IMR-90 (cell line): ENCODE data around the gene OGA. TPM values are rescaled to one million over a fixed set of nuclear protein-coding genes. Genes with fewer than 3 reads are reported as not detected.
A peak's percentile ranks its signal among the peaks of the same experiment; 100 is the strongest.

Experiments
- ATAC-seq: fragments of 200-7000 bp; cut with Tn5 transposase; 2 replicates; pipeline ENCODE4 v1.9.1; 2020; ENCODE audit warnings: low read depth, mild to moderate bottlenecking, moderate library complexity
- BruUV-seq: library from RNA; stranded (reverse); fragments of 400-500 nt; replicated peaks from 2 replicates; lab custom pipeline; 2021; lab: Mats Ljungman, UMichigan
- CTCF ChIA-PET: fragments of 300-600 bp; formaldehyde crosslinking; extraction: SDS; loops from one replicate; lab custom pipeline; 2021; ENCODE audit warnings: antibody characterized with exemption; lab: Yijun Ruan, JAX
- POLR2A ChIA-PET: fragments of 300-600 bp; sonication (Branson Sonifier 250); formaldehyde crosslinking; loops from one replicate; lab custom pipeline; 2022; ENCODE audit warnings: antibody characterized with exemption; ENCODE audit not compliant: unreplicated experiment; lab: Charles Lee
- DNase-seq: peaks from one replicate; pipeline ENCODE4 v3.0.0; 2013
- H2AFZ ChIP-seq: replicated peaks from 2 replicates; pipeline ENCODE3; 2013; ENCODE audit warnings: low read length, mild to moderate bottlenecking; ENCODE audit not compliant: poor library complexity
- H2AK5ac ChIP-seq: 2 replicates; pipeline ENCODE4 v1.6.1; 2013; ENCODE audit warnings: low read depth, low read length, inconsistent platforms
- H2AK9ac ChIP-seq: replicated peaks from 2 replicates; pipeline ENCODE3; 2013; ENCODE audit warnings: mild to moderate bottlenecking, low read depth, low read length, moderate library complexity; ENCODE audit not compliant: poor library complexity
- H2BK120ac ChIP-seq: 2 replicates; pipeline ENCODE4 v1.6.1; 2013; ENCODE audit warnings: low read depth, low read length, inconsistent platforms
- H2BK15ac ChIP-seq: 3 replicates; pipeline ENCODE4 v1.6.1; 2013; ENCODE audit warnings: low read depth, low read length, inconsistent platforms
- H2BK20ac ChIP-seq: 2 replicates; pipeline ENCODE4 v1.6.1; 2013; ENCODE audit warnings: low read depth, mild to moderate bottlenecking, inconsistent platforms, low read length, moderate library complexity
- H2BK5ac ChIP-seq: 2 replicates; pipeline ENCODE4 v1.6.1; 2013; ENCODE audit warnings: mild to moderate bottlenecking, low read depth, low read length, inconsistent platforms; ENCODE audit not compliant: poor library complexity, severe bottlenecking
- H3K14ac ChIP-seq: replicated peaks from 2 replicates; pipeline ENCODE4 v1.6.1; 2013; ENCODE audit warnings: low read depth, low read length, inconsistent platforms
- H3K18ac ChIP-seq: 2 replicates; pipeline ENCODE4 v1.6.1; 2013; ENCODE audit warnings: low read depth, low read length, control low read depth
- H3K23ac ChIP-seq: 2 replicates; pipeline ENCODE4 v1.6.1; 2013; ENCODE audit warnings: low read depth, low read length, inconsistent platforms
- H3K27ac ChIP-seq: 2 replicates; pipeline ENCODE4 v1.5.1; 2013; ENCODE audit warnings: mild to moderate bottlenecking, control low read depth, low read length; ENCODE audit not compliant: insufficient read depth
- H3K27me3 ChIP-seq: 2 replicates; pipeline ENCODE4 v1.6.1; 2013; ENCODE audit warnings: low read length; ENCODE audit not compliant: control insufficient read depth, insufficient read depth
- H3K36me3 ChIP-seq: 2 replicates; pipeline ENCODE4 v1.6.1; 2013; ENCODE audit warnings: low read length, mixed read lengths; ENCODE audit not compliant: control insufficient read depth, insufficient read depth
- H3K4ac ChIP-seq: 2 replicates; pipeline ENCODE4 v1.6.1; 2013; ENCODE audit warnings: low read depth, low read length, inconsistent platforms
- H3K4me1 ChIP-seq: 2 replicates; pipeline ENCODE4 v1.6.1; 2013; ENCODE audit warnings: low read length, mixed read lengths; ENCODE audit not compliant: control insufficient read depth, insufficient read depth
- H3K4me2 ChIP-seq: 2 replicates; pipeline ENCODE4 v1.6.1; 2013; ENCODE audit warnings: low read depth, mild to moderate bottlenecking, control low read depth, low read length, moderate library complexity
- H3K4me3 ChIP-seq: 2 replicates; pipeline ENCODE4 v1.5.1; 2013; ENCODE audit warnings: low read depth, mild to moderate bottlenecking, control low read depth, low read length, moderate library complexity; ENCODE audit not compliant: insufficient read depth
- H3K56ac ChIP-seq: 2 replicates; pipeline ENCODE4 v1.6.1; 2013; ENCODE audit warnings: low read length, inconsistent platforms; ENCODE audit not compliant: insufficient read depth; ENCODE audit errors: extremely low read depth
- H3K79me1 ChIP-seq, 2 experiments: 2 replicates each; pipeline ENCODE4 v1.6.1; 2013; ENCODE audit warnings: low read length in 2 of 2, inconsistent platforms in 1 of 2, low read depth in 1 of 2
- H3K9ac ChIP-seq: 2 replicates; pipeline ENCODE4 v1.6.1; 2013; ENCODE audit warnings: low read depth, low read length, control low read depth
- H3K9me1 ChIP-seq: 2 replicates; pipeline ENCODE4 v1.6.1; 2013; ENCODE audit warnings: low read length, inconsistent platforms; ENCODE audit not compliant: insufficient read depth
- H3K9me3 ChIP-seq: 2 replicates; pipeline ENCODE4 v1.6.1; 2013; ENCODE audit warnings: low read length; ENCODE audit not compliant: control insufficient read depth, insufficient read depth
- H4K20me1 ChIP-seq: 2 replicates; pipeline ENCODE4 v1.6.1; 2013; ENCODE audit warnings: low read length, inconsistent platforms; ENCODE audit not compliant: insufficient read depth
- H4K5ac ChIP-seq: 2 replicates; pipeline ENCODE4 v1.6.1; 2013; ENCODE audit warnings: mild to moderate bottlenecking, low read depth, low read length, control low read depth
- H4K8ac ChIP-seq, 2 experiments: 2 replicates each; pipeline ENCODE4 v1.6.1; 2013; ENCODE audit warnings: low read depth in 2 of 2, low read length in 2 of 2, control low read depth in 1 of 2, inconsistent platforms in 1 of 2
- H4K91ac ChIP-seq: 2 replicates; pipeline ENCODE4 v1.6.1; 2013; ENCODE audit warnings: low read depth, low read length, inconsistent platforms; ENCODE audit not compliant: insufficient read depth
- BHLHE40 ChIP-seq: fragments of 150-350 bp; IDR thresholded peaks from 2 replicates; pipeline ENCODE4 v1.6.1; 2016; ENCODE audit warnings: mild to moderate bottlenecking, low read depth, low read length
- CEBPB ChIP-seq: IDR thresholded peaks from 2 replicates; pipeline ENCODE4 v1.6.1; 2012; ENCODE audit warnings: low read depth, low read length, improper control_type of control experiment
- CHD1 ChIP-seq: IDR thresholded peaks from 2 replicates; pipeline ENCODE4 v1.6.1; 2012; ENCODE audit warnings: low read depth, low read length, improper control_type of control experiment
- ELK1 ChIP-seq: fragments of 150-350 bp; IDR thresholded peaks from 2 replicates; pipeline ENCODE4 v1.6.1; 2016; ENCODE audit warnings: low read depth, mild to moderate bottlenecking, low read length, moderate library complexity, borderline replicate concordance
- FOS ChIP-seq: fragments of 150-350 bp; IDR thresholded peaks from 2 replicates; pipeline ENCODE4 v1.6.1; 2016; ENCODE audit warnings: low read depth, low read length
- MAFK ChIP-seq: IDR thresholded peaks from 2 replicates; pipeline ENCODE4 v1.6.1; 2012; ENCODE audit warnings: low read depth, low read length, improper control_type of control experiment
- MAZ ChIP-seq: IDR thresholded peaks from 2 replicates; pipeline ENCODE4 v1.6.1; 2012; ENCODE audit warnings: low read depth, mild to moderate bottlenecking, low read length, improper control_type of control experiment, moderate library complexity, borderline replicate concordance
- MXI1 ChIP-seq: IDR thresholded peaks from 2 replicates; pipeline ENCODE4 v1.6.1; 2012; ENCODE audit warnings: low read depth, mild to moderate bottlenecking, low read length, moderate library complexity, borderline replicate concordance
- NFE2L2 ChIP-seq: fragments of 150-350 bp; IDR thresholded peaks from 2 replicates; pipeline ENCODE4 v1.6.1; 2016; ENCODE audit warnings: low read depth, mild to moderate bottlenecking, low read length
- POLR2A ChIP-seq: IDR thresholded peaks from 2 replicates; pipeline ENCODE4 v1.6.1; 2012; ENCODE audit warnings: mild to moderate bottlenecking, low read depth, low read length
- RAD21 ChIP-seq: IDR thresholded peaks from 2 replicates; pipeline ENCODE4 v1.6.1; 2012; ENCODE audit warnings: low read length, improper control_type of control experiment
- RFX5 ChIP-seq: IDR thresholded peaks from 2 replicates; pipeline ENCODE4 v1.8.0; 2012; ENCODE audit warnings: low read depth, mild to moderate bottlenecking, low read length, moderate library complexity
- SMC3 ChIP-seq: fragments of 150-350 bp; IDR thresholded peaks from 2 replicates; pipeline ENCODE4 v1.6.1; 2016; ENCODE audit warnings: low read depth, mild to moderate bottlenecking, antibody characterized with exemption, low read length, moderate library complexity
- USF2 ChIP-seq: fragments of 150-350 bp; IDR thresholded peaks from 2 replicates; pipeline ENCODE4 v1.6.1; 2017; ENCODE audit warnings: mild to moderate bottlenecking, antibody characterized with exemption, low read length, low read depth
- WGBS, 2 experiments: methylation state at CpG; one replicate each; pipeline versions ENCODE4 v1.1.5 to v1.1.7; 2013; ENCODE audit warnings: missing lambda C conversion rate in 2 of 2; ENCODE audit not compliant: insufficient read length in 1 of 2; ENCODE audit errors: extremely low coverage in 2 of 2; 5-methylcytosine and 5-hydroxymethylcytosine counted together
- dilution Hi-C: fragments of 300-500 bp; cut with HindIII; formaldehyde crosslinking; loops from one replicate; pipeline ENCODE4 v1.14.3; 2018; ENCODE audit warnings: low sequenced_read_pairs; ENCODE audit not compliant: unreplicated experiment
- in situ Hi-C: fragments of 300-500 bp; cut with MboI; formaldehyde crosslinking; loops from 3 replicates; pipeline ENCODE4 v1.14.3; 2019; ENCODE audit warnings: low sequenced_read_pairs, inconsistent platforms, mixed read lengths
- intact Hi-C: fragments of 100-400 bp; cut with micrococcal nuclease; formaldehyde crosslinking; loops from 2 replicates; pipeline ENCODE4 v1.10.0; 2022
- polyA plus RNA-seq, 3 experiments: library from polyadenylated mRNA; depleted of rRNA; stranded (reverse); fragments of >200 nt; gene quantifications; 2 replicates each; pipeline ENCODE4 v1.2.3, GENCODE V29; 2012; ENCODE audit warnings: low replicate concordance in 1 of 3
- total RNA-seq: library from RNA; depleted of rRNA; stranded (reverse); fragments of >200 nt; gene quantifications from 2 replicates; pipeline ENCODE4 v1.2.3, GENCODE V29; 2012
- TF ChIP-seq, protein P1 (sequence below): conservative IDR thresholded peaks from 2 replicates; pipeline ENCODE4 v1.5.1; 2012; ENCODE audit warnings: mild to moderate bottlenecking, low read depth, low read length, improper control_type of control experiment

The OGA gene
- total and polyA plus RNA-seq, 2 of the 4 experiments (the other 2 are of a cell fraction) = 42.5 to 62.9 TPM

- H3K9me3 ChIP-seq = no peaks in the 10 kb centered on the region
- intact Hi-C loops (no loop called here), dilution Hi-C loops (no loop called here), in situ Hi-C loops (no loop called here)
- CTCF ChIA-PET = no interaction called here
- H3K36me3 ChIP-seq = no peaks in the 10 kb centered on the region; the same call in 1 of the 2 replicates
- H4K8ac ChIP-seq = no peak overlapping the region
- no TSS peak for BruUV-seq
- POLR2A ChIA-PET = no interaction called here
- no peaks in the 10 kb centered on the region for H3K27me3 ChIP-seq
- H3K4me3 ChIP-seq = no peak overlapping the region
- no peak overlapping the region for H3K9ac ChIP-seq
- H4K20me1 ChIP-seq = peaks cover 8% of the 10 kb centered on the region
- no peak for DNase-seq
- WGBS, 2 experiments = 75% methylated on average over 7 of the region's 39 CpGs; no CpG with 5 or more reads in 1 of the 2 experiments
- peak overlapping the region; percentile 32 for H2AK9ac ChIP-seq
- no peak overlapping the region for H2BK20ac ChIP-seq
- no peak overlapping the region for H4K5ac ChIP-seq
- no peak overlapping the region for H3K14ac ChIP-seq
- no peak overlapping the region for H4K91ac ChIP-seq
- H3K27ac ChIP-seq = no peak overlapping the region
- no peak overlapping the region for H2BK5ac ChIP-seq
- no peak overlapping the region for H3K4ac ChIP-seq
- H3K4me2 ChIP-seq = no peak overlapping the region
- no peak for ATAC-seq
- H3K23ac ChIP-seq = no peak overlapping the region
- no peak overlapping the region for H2AFZ ChIP-seq
- H2BK120ac ChIP-seq = no peak overlapping the region
- peaks cover 26% of the 10 kb centered on the region for H3K9me1 ChIP-seq
- H2BK15ac ChIP-seq = no peak overlapping the region
- peaks cover 0 to 25% of the 10 kb centered on the region in 2 experiments; a peak in 2 of 4 replicates for H3K79me1 ChIP-seq
- H3K18ac ChIP-seq = no peak overlapping the region
- peaks cover 6% of the 10 kb centered on the region for H3K4me1 ChIP-seq
- TF ChIP-seq RFX5 (no peak), MXI1 (no peak), SMC3 (no peak), MAZ (no peak), POLR2A (no peak), FOS (no peak), USF2 (no peak), BHLHE40 (no peak), MAFK (no peak), NFE2L2 (no peak), CEBPB (no peak), CHD1 (no peak), RAD21 (no peak), ELK1 (no peak)
- TF ChIP-seq, protein P1, sequence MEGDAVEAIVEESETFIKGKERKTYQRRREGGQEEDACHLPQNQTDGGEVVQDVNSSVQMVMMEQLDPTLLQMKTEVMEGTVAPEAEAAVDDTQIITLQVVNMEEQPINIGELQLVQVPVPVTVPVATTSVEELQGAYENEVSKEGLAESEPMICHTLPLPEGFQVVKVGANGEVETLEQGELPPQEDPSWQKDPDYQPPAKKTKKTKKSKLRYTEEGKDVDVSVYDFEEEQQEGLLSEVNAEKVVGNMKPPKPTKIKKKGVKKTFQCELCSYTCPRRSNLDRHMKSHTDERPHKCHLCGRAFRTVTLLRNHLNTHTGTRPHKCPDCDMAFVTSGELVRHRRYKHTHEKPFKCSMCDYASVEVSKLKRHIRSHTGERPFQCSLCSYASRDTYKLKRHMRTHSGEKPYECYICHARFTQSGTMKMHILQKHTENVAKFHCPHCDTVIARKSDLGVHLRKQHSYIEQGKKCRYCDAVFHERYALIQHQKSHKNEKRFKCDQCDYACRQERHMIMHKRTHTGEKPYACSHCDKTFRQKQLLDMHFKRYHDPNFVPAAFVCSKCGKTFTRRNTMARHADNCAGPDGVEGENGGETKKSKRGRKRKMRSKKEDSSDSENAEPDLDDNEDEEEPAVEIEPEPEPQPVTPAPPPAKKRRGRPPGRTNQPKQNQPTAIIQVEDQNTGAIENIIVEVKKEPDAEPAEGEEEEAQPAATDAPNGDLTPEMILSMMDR = no peak
- H2AK5ac ChIP-seq = no peak overlapping the region
- H3K56ac ChIP-seq = no peak overlapping the region
Observed at GRCh38 chr10:101828766-101829551, 10.7 kb upstream of the OGA start.
